Loucy (cell line): ENCODE results near the gene CAMTA1.

Experiments
- H2AFZ ChIP-seq: fragments of 200-600 bp; sonication (generic); 2 replicates; pipeline ENCODE4 v1.6.0; 2016; ENCODE audit warnings: antibody characterized with exemption, mild to moderate bottlenecking, low read length, moderate library complexity
- H3F3A ChIP-seq: fragments of 200-600 bp; 2 replicates; pipeline ENCODE4 v1.6.0; 2016; ENCODE audit warnings: antibody characterized with exemption, low read depth, mild to moderate bottlenecking
- H3K27me3 ChIP-seq: fragments of 200-600 bp; sonication (generic); 2 replicates; pipeline ENCODE4 v1.6.1; 2014; ENCODE audit warnings: low read length, mild to moderate bottlenecking; ENCODE audit not compliant: insufficient read depth, poor library complexity, severe bottlenecking
- H3K36me3 ChIP-seq: fragments of 200-600 bp; sonication (generic); 2 replicates; pipeline ENCODE4 v1.6.1; 2016; ENCODE audit warnings: low read length; ENCODE audit not compliant: insufficient read depth
- H3K4me1 ChIP-seq: fragments of 200-600 bp; sonication (generic); 2 replicates; pipeline ENCODE4 v1.5.1; 2014; ENCODE audit warnings: low read length, mild to moderate bottlenecking; ENCODE audit not compliant: insufficient read depth, poor library complexity, severe bottlenecking
- H3K4me2 ChIP-seq: fragments of 200-600 bp; sonication (generic); 2 replicates; pipeline ENCODE4 v1.6.0; 2014; ENCODE audit warnings: antibody characterized with exemption, low read length, low read depth, mild to moderate bottlenecking; ENCODE audit not compliant: poor library complexity, severe bottlenecking
- H3K4me3 ChIP-seq: fragments of 200-600 bp; sonication (generic); 2 replicates; pipeline ENCODE4 v1.5.1; 2014; ENCODE audit warnings: low read length, mild to moderate bottlenecking, mixed read lengths; ENCODE audit not compliant: poor library complexity, severe bottlenecking
- H3K79me2 ChIP-seq: fragments of 200-600 bp; sonication (generic); 2 replicates; pipeline ENCODE4 v1.6.1; 2014; ENCODE audit warnings: low read length; ENCODE audit not compliant: insufficient read depth
- H3K9ac ChIP-seq: fragments of 200-600 bp; sonication (generic); 2 replicates; pipeline ENCODE4 v1.6.0; 2014; ENCODE audit warnings: mild to moderate bottlenecking, low read depth, low read length, moderate library complexity; ENCODE audit not compliant: poor library complexity, severe bottlenecking
- H3K9me2 ChIP-seq: fragments of 200-600 bp; sonication (generic); replicated peaks from 2 replicates; pipeline ENCODE4 v1.6.1; 2016; ENCODE audit warnings: low read depth, low read length, mixed read lengths
- H3K9me3 ChIP-seq: fragments of 200-600 bp; sonication (generic); 2 replicates; pipeline ENCODE4 v1.6.1; 2014; ENCODE audit warnings: mild to moderate bottlenecking, antibody characterized with exemption, low read length, low read depth; ENCODE audit not compliant: insufficient read depth
- H4K20me1 ChIP-seq: fragments of 200-600 bp; sonication (generic); 2 replicates; pipeline ENCODE4 v1.6.0; 2014; ENCODE audit warnings: antibody characterized with exemption, low read length, mild to moderate bottlenecking; ENCODE audit not compliant: insufficient read depth, poor library complexity, severe bottlenecking
- CTCF ChIP-seq: fragments of 200-600 bp; sonication (generic); conservative IDR thresholded peaks from 2 replicates; pipeline ENCODE4 v1.5.1; 2014; ENCODE audit warnings: mild to moderate bottlenecking, antibody characterized with exemption, low read length
- EZH2phosphoT487 ChIP-seq: fragments of 200-600 bp; IDR thresholded peaks from 2 replicates; pipeline ENCODE4 v1.6.1; 2018; ENCODE audit warnings: antibody characterized with exemption, mild to moderate bottlenecking, moderate library complexity, borderline replicate concordance

CAMTA1 gene

GRCh38 chr1:7611421-7612010 lies 826.3 kb downstream of the CAMTA1 start:
- no peaks in the 10 kb centered on the region for H3K79me2 ChIP-seq
- TF ChIP-seq CTCF: no peak
- TF ChIP-seq EZH2phosphoT487: no peak
- H3K36me3 ChIP-seq: no peaks in the 10 kb centered on the region
- H3K4me3 ChIP-seq: no peak overlapping the region
- H3F3A ChIP-seq: no peaks in the 10 kb centered on the region
- H3K4me1 ChIP-seq: no peaks in the 10 kb centered on the region
- H2AFZ ChIP-seq: no peak overlapping the region
- H3K9me2 ChIP-seq: no peaks in the 10 kb centered on the region
- no peak overlapping the region for H3K4me2 ChIP-seq
- no peaks in the 10 kb centered on the region for H3K27me3 ChIP-seq
- H3K9me3 ChIP-seq: peaks cover under 1% of the 10 kb centered on the region; the same call in 1 of the 2 replicates
- H4K20me1 ChIP-seq: no peaks in the 10 kb centered on the region
- no peak overlapping the region for H3K9ac ChIP-seq

GRCh38 chr1:7613106-7613850 lies 828.0 kb downstream of the CAMTA1 start:
- Histone ChIP-seq H3K27me3 (no peaks in the 10 kb centered on the region), H3K9me2 (no peaks in the 10 kb centered on the region), H3K4me1 (no peaks in the 10 kb centered on the region), H2AFZ (no peak overlapping the region), H3K36me3 (no peaks in the 10 kb centered on the region), H3K4me2 (no peak overlapping the region), H3K9ac (no peak overlapping the region), H3F3A (no peaks in the 10 kb centered on the region), H3K79me2 (no peaks in the 10 kb centered on the region), H4K20me1 (no peaks in the 10 kb centered on the region), H3K9me3 (no peaks in the 10 kb centered on the region; the same call in 1 of the 2 replicates), H3K4me3 (no peak overlapping the region)
- TF ChIP-seq EZH2phosphoT487 (no peak), CTCF (no peak)

GRCh38 chr1:7613851-7614205 lies 828.6 kb downstream of the CAMTA1 start:
- H3K4me3 ChIP-seq: no peak overlapping the region
- H3K4me2 ChIP-seq: no peak overlapping the region
- H3F3A ChIP-seq: no peaks in the 10 kb centered on the region
- H3K4me1 ChIP-seq: no peaks in the 10 kb centered on the region
- no peak for TF ChIP-seq EZH2phosphoT487
- no peak for TF ChIP-seq CTCF
- H3K9me3 ChIP-seq: no peaks in the 10 kb centered on the region; the same call in 1 of the 2 replicates
- no peaks in the 10 kb centered on the region for H3K27me3 ChIP-seq
- no peaks in the 10 kb centered on the region for H4K20me1 ChIP-seq
- H3K79me2 ChIP-seq: no peaks in the 10 kb centered on the region
- no peaks in the 10 kb centered on the region for H3K9me2 ChIP-seq
- no peak overlapping the region for H3K9ac ChIP-seq
- no peaks in the 10 kb centered on the region for H3K36me3 ChIP-seq
- no peak overlapping the region for H2AFZ ChIP-seq
